ENCODE results near the gene ASCL4.
"Not testable (repeated sequence)": the region's sequence is repeated elsewhere in the genome, so short reads cannot be mapped to it uniquely, and the experiment has no call there.

ASCL4 gene

GRCh38 chr12:107774349-107775029 is at the start of gene ASCL4:
Gene ASCL4 (plus strand): TSS chr12:107774704. CDS start chr12:107775219, 515 bp downstream.
- Histone ChIP-seq H3K36me3 (ENCODE audit: insufficient read depth, low read depth, low read length) (no peaks in the 10 kb centered on the region), H3K9me3 (ENCODE audit: insufficient read depth, low read depth, low read length) (no peaks in the 10 kb centered on the region), H3K4me3 (ENCODE audit: low read length) (peak within 1 kb of the TSS; percentile 64), H3K27ac (ENCODE audit: low read length) (no peak within 1 kb of the TSS), H3K4me1 (ENCODE audit: insufficient read depth, low read length) (no peaks in the 10 kb centered on the region; the same call in 1 of the 2 replicates), H3K9ac (ENCODE audit: low read depth, low read length) (no peak within 1 kb of the TSS), H3K27me3 (ENCODE audit: insufficient read depth, low read length) (peaks cover 89% of the 10 kb centered on the region)

- not testable (repeated sequence) for H3K9ac ChIP-seq (ENCODE audit: low read depth, low read length); H3K27ac ChIP-seq (ENCODE audit: low read length)
Measured at GRCh38 chr12:107727327-107727726, 47.2 kb upstream of the ASCL4 start.

GRCh38 chr12:107727742-107728141 is 46.8 kb upstream of the ASCL4 start:
- H3K9me3 ChIP-seq (ENCODE audit: insufficient read depth, low read depth, low read length); H3K27me3 ChIP-seq (ENCODE audit: insufficient read depth, low read length); H3K4me1 ChIP-seq (ENCODE audit: insufficient read depth, low read length); H3K9ac ChIP-seq (ENCODE audit: low read depth, low read length); H3K4me3 ChIP-seq (ENCODE audit: low read length); H3K27ac ChIP-seq (ENCODE audit: low read length); H3K36me3 ChIP-seq (ENCODE audit: insufficient read depth, low read depth, low read length): not testable (repeated sequence)

More at GRCh38 chr12:107727327-107727726, 47.2 kb upstream of the ASCL4 start:
- not testable (repeated sequence) for H3K36me3 ChIP-seq (ENCODE audit: insufficient read depth, low read depth, low read length); H3K4me3 ChIP-seq (ENCODE audit: low read length); H3K9me3 ChIP-seq (ENCODE audit: insufficient read depth, low read depth, low read length); H3K4me1 ChIP-seq (ENCODE audit: insufficient read depth, low read length); H3K27me3 ChIP-seq (ENCODE audit: insufficient read depth, low read length)

- H3K9ac ChIP-seq (ENCODE audit: low read depth, low read length): no peak overlapping the region; the same call in 1 of the 2 replicates
- H3K9me3 ChIP-seq (ENCODE audit: insufficient read depth, low read depth, low read length): no peaks in the 10 kb centered on the region
- peaks cover 29% of the 10 kb centered on the region for H3K36me3 ChIP-seq (ENCODE audit: insufficient read depth, low read depth, low read length)
- no peaks in the 10 kb centered on the region for H3K4me1 ChIP-seq (ENCODE audit: insufficient read depth, low read length)
- H3K27me3 ChIP-seq (ENCODE audit: insufficient read depth, low read length): no peaks in the 10 kb centered on the region
- H3K27ac ChIP-seq (ENCODE audit: low read length): no peak overlapping the region
- no peak overlapping the region for H3K4me3 ChIP-seq (ENCODE audit: low read length)
Measured at GRCh38 chr12:107730618-107731341, 43.7 kb upstream of the ASCL4 start.

- no peak overlapping the region for H3K27ac ChIP-seq (ENCODE audit: low read length)
- H3K4me3 ChIP-seq (ENCODE audit: low read length): no peak overlapping the region
- H3K36me3 ChIP-seq (ENCODE audit: insufficient read depth, low read depth, low read length): peaks cover 35% of the 10 kb centered on the region
- no peaks in the 10 kb centered on the region for H3K4me1 ChIP-seq (ENCODE audit: insufficient read depth, low read length)
- no peaks in the 10 kb centered on the region for H3K9me3 ChIP-seq (ENCODE audit: insufficient read depth, low read depth, low read length)
- no peak overlapping the region for H3K9ac ChIP-seq (ENCODE audit: low read depth, low read length)
- no peaks in the 10 kb centered on the region for H3K27me3 ChIP-seq (ENCODE audit: insufficient read depth, low read length)
Measured at GRCh38 chr12:107731366-107731765, 43.1 kb upstream of the ASCL4 start.

- no peak overlapping the region for H3K9ac ChIP-seq (ENCODE audit: low read depth, low read length)
- H3K4me1 ChIP-seq (ENCODE audit: insufficient read depth, low read length): no peaks in the 10 kb centered on the region
- no peaks in the 10 kb centered on the region for H3K9me3 ChIP-seq (ENCODE audit: insufficient read depth, low read depth, low read length)
- peaks cover 45% of the 10 kb centered on the region for H3K36me3 ChIP-seq (ENCODE audit: insufficient read depth, low read depth, low read length)
- H3K4me3 ChIP-seq (ENCODE audit: low read length): no peak overlapping the region
- no peaks in the 10 kb centered on the region for H3K27me3 ChIP-seq (ENCODE audit: insufficient read depth, low read length)
- no peak overlapping the region for H3K27ac ChIP-seq (ENCODE audit: low read length)
Measured at GRCh38 chr12:107732365-107732764, 42.1 kb upstream of the ASCL4 start.

- no peak overlapping the region for H3K4me3 ChIP-seq (ENCODE audit: low read length)
- H3K27ac ChIP-seq (ENCODE audit: low read length): no peak overlapping the region
- H3K9ac ChIP-seq (ENCODE audit: low read depth, low read length): no peak overlapping the region
- H3K36me3 ChIP-seq (ENCODE audit: insufficient read depth, low read depth, low read length): peaks cover 62% of the 10 kb centered on the region
- no peaks in the 10 kb centered on the region for H3K9me3 ChIP-seq (ENCODE audit: insufficient read depth, low read depth, low read length)
- H3K27me3 ChIP-seq (ENCODE audit: insufficient read depth, low read length): no peaks in the 10 kb centered on the region
- no peaks in the 10 kb centered on the region for H3K4me1 ChIP-seq (ENCODE audit: insufficient read depth, low read length)
Measured at GRCh38 chr12:107734139-107734538, 40.4 kb upstream of the ASCL4 start.

GRCh38 chr12:107735763-107736162 is 38.7 kb upstream of the ASCL4 start:
- Histone ChIP-seq H3K27ac (ENCODE audit: low read length) (no peak overlapping the region), H3K4me3 (ENCODE audit: low read length) (no peak overlapping the region), H3K36me3 (ENCODE audit: insufficient read depth, low read depth, low read length) (peaks cover 79% of the 10 kb centered on the region), H3K27me3 (ENCODE audit: insufficient read depth, low read length) (no peaks in the 10 kb centered on the region), H3K4me1 (ENCODE audit: insufficient read depth, low read length) (no peaks in the 10 kb centered on the region), H3K9me3 (ENCODE audit: insufficient read depth, low read depth, low read length) (no peaks in the 10 kb centered on the region), H3K9ac (ENCODE audit: low read depth, low read length) (no peak overlapping the region)

GRCh38 chr12:107736914-107737313 is 37.6 kb upstream of the ASCL4 start:
- peaks cover 90% of the 10 kb centered on the region for H3K36me3 ChIP-seq (ENCODE audit: insufficient read depth, low read depth, low read length)
- no peak overlapping the region for H3K9ac ChIP-seq (ENCODE audit: low read depth, low read length)
- H3K4me1 ChIP-seq (ENCODE audit: insufficient read depth, low read length): no peaks in the 10 kb centered on the region

GRCh38 chr12:107748472-107748871 is 26.0 kb upstream of the ASCL4 start:
- Histone ChIP-seq H3K9ac (ENCODE audit: low read depth, low read length) (no peak overlapping the region), H3K4me3 (ENCODE audit: low read length) (no peak overlapping the region)

More at GRCh38 chr12:107736914-107737313, 37.6 kb upstream of the ASCL4 start:
- no peak overlapping the region for H3K27ac ChIP-seq (ENCODE audit: low read length)
- H3K4me3 ChIP-seq (ENCODE audit: low read length): no peak overlapping the region
- no peaks in the 10 kb centered on the region for H3K9me3 ChIP-seq (ENCODE audit: insufficient read depth, low read depth, low read length)
- H3K27me3 ChIP-seq (ENCODE audit: insufficient read depth, low read length): no peaks in the 10 kb centered on the region

GRCh38 chr12:107749083-107749482 is 25.4 kb upstream of the ASCL4 start:
- H3K4me3 ChIP-seq (ENCODE audit: low read length): no peak overlapping the region
- H3K4me1 ChIP-seq (ENCODE audit: insufficient read depth, low read length): no peaks in the 10 kb centered on the region
- H3K27me3 ChIP-seq (ENCODE audit: insufficient read depth, low read length): no peaks in the 10 kb centered on the region
- H3K27ac ChIP-seq (ENCODE audit: low read length): no peak overlapping the region
- H3K9me3 ChIP-seq (ENCODE audit: insufficient read depth, low read depth, low read length): no peaks in the 10 kb centered on the region
- H3K9ac ChIP-seq (ENCODE audit: low read depth, low read length): no peak overlapping the region
- H3K36me3 ChIP-seq (ENCODE audit: insufficient read depth, low read depth, low read length): peaks cover 90% of the 10 kb centered on the region

More at GRCh38 chr12:107748472-107748871, 26.0 kb upstream of the ASCL4 start:
- no peak overlapping the region for H3K27ac ChIP-seq (ENCODE audit: low read length)
- no peaks in the 10 kb centered on the region for H3K9me3 ChIP-seq (ENCODE audit: insufficient read depth, low read depth, low read length)
- H3K27me3 ChIP-seq (ENCODE audit: insufficient read depth, low read length): no peaks in the 10 kb centered on the region
- H3K36me3 ChIP-seq (ENCODE audit: insufficient read depth, low read depth, low read length): peaks cover 90% of the 10 kb centered on the region
- no peaks in the 10 kb centered on the region for H3K4me1 ChIP-seq (ENCODE audit: insufficient read depth, low read length)

- Histone ChIP-seq H3K27me3 (ENCODE audit: insufficient read depth, low read length) (no peaks in the 10 kb centered on the region), H3K27ac (ENCODE audit: low read length) (no peak overlapping the region), H3K36me3 (ENCODE audit: insufficient read depth, low read depth, low read length) (peaks cover 37% of the 10 kb centered on the region), H3K9me3 (ENCODE audit: insufficient read depth, low read depth, low read length) (no peaks in the 10 kb centered on the region), H3K4me3 (ENCODE audit: low read length) (peak overlapping the region; percentile 99), H3K4me1 (ENCODE audit: insufficient read depth, low read length) (peaks cover 12% of the 10 kb centered on the region; the same call in 1 of the 2 replicates), H3K9ac (ENCODE audit: low read depth, low read length) (peak overlapping the region; percentile 94; the same call in 1 of the 2 replicates)
Measured at GRCh38 chr12:107759410-107759809, 15.1 kb upstream of the ASCL4 start.

All from iPS-20b (cell line).